Measurements from ENCODE around the gene BCR. TPM values are rescaled to one million over a fixed set of nuclear protein-coding genes. Genes with fewer than 3 reads are reported as not detected.

Gene BCR
- total RNA-seq, 2 experiments from 2014 or later: 30.4 to 32.0 TPM

- ChIA-PET CTCF (interaction anchor here (0.7 to 1.3 kb wide), 2 partner anchors 37 to 79 kb away, joined by 3 to 5 read pairs; no protein-coding TSS in a partner anchor), POLR2A (no interaction called here)
- Mint-ChIP-seq H3K36me3 (ENCODE audit: low read depth) (peaks cover 9% of the 10 kb centered on the region), H3K9me3 (no peaks in the 10 kb centered on the region), H3K27me3 (no peaks in the 10 kb centered on the region), H3K4me3 (no peak overlapping the region), H3K27ac (no peak overlapping the region), H3K4me1 (ENCODE audit: low read depth) (peaks cover 30% of the 10 kb centered on the region)
- TF ChIP-seq CTCF (IDR thresholded peaks at IDR 0.05): no peak
- intact Hi-C loops (cut with micrococcal nuclease): no loop called here
- ATAC-seq (no peak), DNase-seq (no peak)
These were observed 30.3 kb downstream of the BCR start for GRCh38 chr22:23210428-23211170.

- no peak overlapping the region for H3K4me3 Mint-ChIP-seq
- TF ChIP-seq CTCF (IDR thresholded peaks at IDR 0.05): no peak
- intact Hi-C loops (cut with micrococcal nuclease): no loop called here
- POLR2A ChIA-PET: interaction anchor here (1.1 kb wide), 1 partner anchor 15 kb away, joined by 3 read pairs; no protein-coding TSS in a partner anchor
- no peaks in the 10 kb centered on the region for H3K9me3 Mint-ChIP-seq
- H3K27me3 Mint-ChIP-seq: no peaks in the 10 kb centered on the region
- CTCF ChIA-PET: interaction anchor here (0.7 to 1.7 kb wide), 2 partner anchors 33 to 36 kb away, joined by 3 to 5 read pairs; no protein-coding TSS in a partner anchor
- H3K27ac Mint-ChIP-seq: no peak overlapping the region
- H3K36me3 Mint-ChIP-seq (ENCODE audit: low read depth): peaks cover 8% of the 10 kb centered on the region
- DNase-seq (no peak), ATAC-seq (no peak)
- H3K4me1 Mint-ChIP-seq (ENCODE audit: low read depth): peaks cover 37% of the 10 kb centered on the region
These were observed 31.3 kb downstream of the BCR start for GRCh38 chr22:23211622-23212021.

GRCh38 chr22:23212061-23213021, 32.0 kb downstream of the BCR start:
- Mint-ChIP-seq H3K4me3 (no peak overlapping the region), H3K36me3 (ENCODE audit: low read depth) (peaks cover 4% of the 10 kb centered on the region), H3K4me1 (ENCODE audit: low read depth) (peaks cover 43% of the 10 kb centered on the region), H3K27me3 (no peaks in the 10 kb centered on the region), H3K9me3 (no peaks in the 10 kb centered on the region), H3K27ac (no peak overlapping the region)
- no peak for ATAC-seq
- ChIA-PET CTCF (interaction anchor here (1.0 to 1.7 kb wide), 2 partner anchors 34 to 77 kb away, joined by 3 to 5 read pairs; no protein-coding TSS in a partner anchor), POLR2A (interaction anchor here (1.1 to 1.2 kb wide), 2 partner anchors 16 to 31 kb away, joined by 3 read pairs; no protein-coding TSS in a partner anchor)
- DNase-seq: no peak
- TF ChIP-seq CTCF (IDR thresholded peaks at IDR 0.05): no peak
- intact Hi-C loops (cut with micrococcal nuclease): no loop called here

GRCh38 chr22:23213022-23213555, 32.8 kb downstream of the BCR start:
- Mint-ChIP-seq H3K9me3 (no peaks in the 10 kb centered on the region), H3K27me3 (no peaks in the 10 kb centered on the region), H3K4me1 (ENCODE audit: low read depth) (peaks cover 50% of the 10 kb centered on the region), H3K27ac (no peak overlapping the region), H3K4me3 (no peak overlapping the region), H3K36me3 (ENCODE audit: low read depth) (peaks cover 4% of the 10 kb centered on the region)
- CTCF ChIA-PET: interaction anchor here (1.0 to 1.7 kb wide), 3 partner anchors 13 to 77 kb away, joined by 3 to 5 read pairs (median 3); no protein-coding TSS in a partner anchor
- POLR2A ChIA-PET: interaction anchor here (1.2 kb wide), 1 partner anchor 32 kb away, joined by 3 read pairs; no protein-coding TSS in a partner anchor
- ATAC-seq (no peak), DNase-seq (no peak)
- no peak for TF ChIP-seq CTCF (IDR thresholded peaks at IDR 0.05)
- intact Hi-C loops (cut with micrococcal nuclease): no loop called here

All from activated CD8-positive, alpha-beta T cell treated with anti-CD3 and anti-CD28 coated beads for 36 hours (primary cell).